ENCODE results near the gene FYN.

Gene FYN

DNA sequence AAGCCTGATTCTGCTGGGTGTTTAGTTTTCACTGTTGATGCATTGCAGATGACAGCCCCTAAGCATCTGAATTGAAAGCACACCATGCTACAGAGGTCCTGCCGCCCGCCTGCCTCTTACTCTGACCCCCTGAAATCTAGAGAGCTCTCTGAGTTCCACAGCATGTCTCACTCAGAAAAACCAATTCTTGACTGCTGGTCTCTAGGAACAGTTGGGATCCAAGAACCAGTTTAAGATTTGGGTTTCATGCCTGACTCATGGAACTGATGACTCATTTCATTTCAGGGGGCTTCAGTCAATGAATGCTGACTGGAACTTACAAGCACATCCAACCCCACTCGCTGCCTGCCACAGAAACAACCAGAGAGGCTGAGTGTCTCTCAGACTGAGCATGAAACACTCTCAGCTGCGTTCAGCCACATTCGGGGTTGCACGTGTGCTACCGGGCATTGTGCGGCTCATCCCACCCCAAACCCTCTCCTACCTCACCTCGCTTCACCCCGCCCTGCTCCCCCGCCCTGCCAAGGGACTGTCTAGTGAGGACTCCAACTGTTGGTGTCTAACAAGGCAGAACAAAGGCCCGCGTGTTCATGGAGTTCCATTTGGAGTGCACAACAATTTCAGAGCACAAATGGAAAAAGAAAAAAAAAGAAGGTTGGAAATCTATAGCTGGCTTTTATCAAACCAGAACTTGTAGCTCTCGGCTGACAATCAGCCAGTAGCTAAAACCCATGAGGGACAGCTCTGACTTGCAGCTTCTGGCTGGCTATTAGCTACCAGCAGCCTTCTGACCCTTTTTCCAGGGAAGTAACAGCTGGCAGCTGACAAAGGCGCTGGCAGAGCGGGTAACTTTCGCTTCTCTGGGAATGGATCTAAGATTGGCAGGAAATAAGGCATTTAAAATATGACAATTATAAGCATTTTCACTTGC lies 247.5 kb downstream of the FYN start:
- DNase-seq (ENCODE audit: low spot score) = peak; percentile 60

DNA sequence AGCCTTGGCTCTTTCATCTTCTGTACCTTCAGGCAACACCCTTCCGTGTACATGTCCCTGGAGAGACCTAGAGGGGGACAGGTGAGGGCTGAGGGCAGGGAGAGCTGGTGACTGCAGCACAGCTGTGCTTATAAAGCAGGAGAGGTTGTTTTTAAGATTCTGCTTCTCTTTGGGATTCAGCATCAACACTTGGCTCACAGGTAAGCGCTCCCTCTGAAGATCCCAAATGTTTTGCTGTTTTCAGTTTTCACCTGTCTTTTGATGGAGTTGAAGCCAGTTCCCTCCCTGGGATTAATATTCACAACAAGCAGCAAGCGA lies 248.2 kb downstream of the FYN start:
- DNase-seq (ENCODE audit: low spot score) = no peak

DNA sequence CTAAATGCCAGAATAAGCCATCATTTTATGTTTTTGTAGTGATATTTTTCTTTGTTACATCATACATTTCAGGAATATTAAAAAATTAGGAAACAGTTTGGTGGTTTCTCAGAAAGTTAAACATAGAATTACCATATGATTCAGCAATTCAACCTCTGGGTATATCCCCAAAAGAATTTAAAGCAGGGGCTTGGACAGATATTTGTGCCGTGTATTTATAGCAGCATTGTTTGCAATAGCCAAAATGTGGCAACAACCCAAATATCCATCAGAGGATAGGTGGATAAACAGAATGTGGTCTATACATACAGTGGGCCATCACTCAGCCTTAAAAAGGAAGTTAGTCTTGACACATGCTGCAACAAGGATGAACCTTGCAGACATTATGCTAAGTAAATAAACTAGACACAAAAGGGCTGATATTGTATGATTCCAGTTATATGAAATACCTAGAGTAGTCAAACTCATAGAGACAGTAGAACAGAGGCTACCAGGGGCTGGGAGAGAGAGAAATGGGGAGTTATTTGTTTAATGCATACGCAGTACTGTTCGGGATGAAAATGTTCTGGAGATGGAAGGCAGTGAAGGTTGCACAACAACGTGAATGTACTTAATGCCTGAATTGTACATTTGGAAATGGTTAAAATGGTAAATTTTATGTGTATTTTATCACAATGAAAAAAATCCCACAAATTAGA lies 248.7 kb downstream of the FYN start:
- DNase-seq (ENCODE audit: low spot score) = no peak

DNA sequence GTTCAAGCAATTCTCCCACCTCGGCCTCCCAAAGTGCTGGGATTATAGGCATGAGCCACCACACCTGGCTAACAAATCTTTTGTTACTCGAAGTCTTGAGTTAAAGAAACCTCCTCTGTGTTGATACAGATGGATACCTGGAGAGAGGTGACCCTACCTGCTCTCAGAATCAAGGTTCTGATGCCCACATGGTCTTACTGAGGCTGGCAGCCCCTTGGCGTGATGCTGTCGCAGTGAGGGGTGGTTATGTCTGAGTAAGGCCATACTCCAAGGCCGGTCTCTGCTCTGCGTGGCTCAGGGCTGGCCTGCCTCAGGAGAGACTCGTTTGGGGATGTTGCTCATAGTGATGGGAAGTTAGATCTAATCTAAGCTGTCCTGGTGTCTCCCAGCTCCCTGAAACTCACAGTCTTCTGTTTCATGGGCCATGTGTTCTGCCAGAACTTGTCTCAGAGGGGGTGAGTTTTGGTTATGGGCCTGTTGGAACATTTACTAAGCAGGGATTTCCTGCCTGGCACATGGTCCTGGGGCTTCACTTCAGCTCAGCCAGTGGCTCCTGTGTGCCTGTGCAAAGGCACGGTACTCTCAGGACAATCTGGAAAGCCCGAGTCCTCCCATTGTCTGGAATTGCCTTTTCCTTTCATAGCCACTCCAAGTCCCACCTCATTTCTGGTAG lies 250.1 kb downstream of the FYN start:
- no peak for DNase-seq (ENCODE audit: low spot score)

DNA sequence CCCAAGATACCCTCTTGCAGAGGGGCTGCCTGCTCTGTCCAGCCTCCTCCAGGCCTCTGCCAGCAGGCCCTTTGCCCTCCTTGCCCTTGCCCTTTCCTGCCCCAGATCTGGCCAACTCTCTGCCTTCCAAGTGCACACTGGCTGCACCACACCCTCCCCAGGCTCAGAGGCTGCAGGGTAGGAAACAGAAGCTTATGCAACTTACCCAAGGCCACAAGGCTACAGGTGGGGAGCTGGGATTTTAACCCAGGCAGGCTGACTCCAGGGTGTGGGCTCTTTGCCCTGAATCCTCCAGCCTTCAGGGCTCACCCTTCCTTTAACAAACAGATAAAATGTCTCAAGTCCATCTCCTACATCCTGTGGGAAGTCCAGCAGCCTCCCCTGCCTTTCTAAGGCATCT lies 253.1 kb downstream of the FYN start:
- no peak for DNase-seq (ENCODE audit: low spot score)

DNA sequence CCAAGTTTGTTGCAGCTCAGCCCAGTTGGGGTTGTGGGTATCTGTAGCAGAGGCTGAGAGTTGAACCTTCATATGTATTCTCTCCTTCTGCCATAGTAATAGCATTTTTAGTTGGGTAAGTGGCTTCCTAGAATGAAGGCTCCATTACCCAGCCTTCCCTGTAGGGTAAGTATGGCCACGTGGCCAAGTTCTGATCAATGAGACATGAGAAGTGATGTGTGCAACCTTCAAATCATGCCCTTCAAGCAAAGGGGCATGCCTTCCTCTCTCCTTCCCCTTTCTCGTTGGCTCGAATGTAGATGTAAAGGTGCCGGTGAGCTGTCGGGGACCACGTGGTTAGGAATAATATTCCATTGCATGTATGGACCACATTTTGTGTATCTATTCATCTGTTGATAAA lies 254.8 kb downstream of the FYN start:
- no peak for DNase-seq (ENCODE audit: low spot score)

DNA sequence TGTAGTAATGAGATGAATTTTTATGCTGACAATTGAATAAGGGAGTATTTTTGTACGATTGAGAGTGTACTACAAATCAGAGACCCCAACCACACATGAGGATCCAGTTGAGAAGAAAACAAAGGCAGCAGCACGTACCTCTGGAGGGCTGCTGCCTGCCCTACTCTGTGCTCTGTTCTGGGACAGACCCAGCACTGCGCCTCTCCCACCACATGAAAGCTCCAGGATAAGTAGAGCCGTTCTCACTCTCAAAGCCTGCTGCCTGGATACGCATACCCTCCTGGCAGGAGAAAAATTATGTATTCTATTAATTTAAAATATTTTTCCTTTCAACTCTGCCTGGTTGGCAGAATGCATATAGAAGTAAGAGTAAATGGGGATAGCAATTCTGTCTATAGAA lies 256.1 kb downstream of the FYN start:
- no peak for DNase-seq (ENCODE audit: low spot score)

DNA sequence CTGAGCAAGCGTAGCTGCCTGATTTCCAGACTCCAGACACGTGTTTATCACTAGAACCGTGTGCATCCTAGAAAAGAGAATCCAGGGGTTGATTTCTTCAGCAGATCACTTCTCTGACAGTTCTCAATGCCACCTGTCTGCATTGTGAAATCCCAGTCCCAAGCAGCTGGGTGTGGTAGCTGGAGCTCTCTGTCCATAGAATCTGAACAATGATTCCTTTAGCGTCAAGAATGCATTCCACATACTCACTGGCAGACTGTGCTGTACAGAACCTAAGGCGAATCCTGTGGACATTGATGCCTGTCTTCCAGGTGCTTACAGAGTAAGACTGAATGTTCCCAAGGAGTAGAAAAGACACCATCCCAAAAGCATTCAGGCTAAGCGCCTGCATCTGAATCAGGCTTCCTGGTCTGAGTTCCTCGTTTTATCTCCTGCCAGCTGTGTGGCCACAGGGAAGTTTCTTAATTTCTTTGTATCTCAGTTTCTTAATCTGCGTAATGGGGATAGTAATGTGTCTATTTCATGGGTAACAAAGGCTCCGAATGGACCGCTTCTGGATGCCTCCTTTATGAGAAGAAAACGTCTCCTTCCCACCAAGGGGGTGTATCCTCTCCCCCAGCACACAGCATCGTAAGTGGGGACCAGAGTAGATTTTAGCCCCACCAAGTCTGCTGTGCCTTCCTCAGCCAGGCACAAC lies 257.2 kb downstream of the FYN start:
- no peak for DNase-seq (ENCODE audit: low spot score)

DNA sequence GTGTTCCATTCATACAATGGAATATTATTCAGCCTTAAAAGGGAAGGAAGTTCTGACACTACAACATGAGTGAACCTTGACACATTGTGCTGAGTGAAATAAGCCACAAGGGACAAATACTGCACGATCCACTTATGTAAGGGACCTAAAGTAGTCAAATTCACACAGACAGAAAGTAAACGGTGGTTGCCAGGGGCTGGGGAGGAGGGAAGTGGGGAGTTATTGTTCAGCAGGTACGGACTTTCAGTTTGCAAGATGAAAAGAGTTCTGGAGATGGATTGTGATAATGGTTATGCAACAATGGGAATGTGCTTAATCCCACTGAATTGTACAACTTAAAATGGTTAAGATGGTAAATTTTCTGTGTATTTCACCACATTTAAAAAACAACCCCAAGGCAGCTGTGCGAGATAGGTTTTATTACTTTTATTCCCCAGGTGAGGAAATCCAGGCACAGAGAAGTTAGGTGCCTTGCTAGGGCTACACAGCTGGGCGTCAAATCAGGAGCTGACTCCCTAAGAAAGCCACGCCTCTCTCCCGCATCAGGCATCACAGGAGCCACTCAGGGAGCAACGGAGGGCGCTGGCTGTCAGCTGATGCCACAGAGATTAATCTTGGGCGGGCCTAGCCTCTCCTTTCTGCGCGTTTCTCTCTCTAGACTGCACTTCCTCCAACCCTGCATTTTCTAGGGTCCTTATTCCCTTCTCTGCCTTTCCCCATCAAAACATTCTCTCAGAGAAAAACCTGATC lies 258.2 kb downstream of the FYN start:
- no peak for DNase-seq (ENCODE audit: low spot score)

DNA sequence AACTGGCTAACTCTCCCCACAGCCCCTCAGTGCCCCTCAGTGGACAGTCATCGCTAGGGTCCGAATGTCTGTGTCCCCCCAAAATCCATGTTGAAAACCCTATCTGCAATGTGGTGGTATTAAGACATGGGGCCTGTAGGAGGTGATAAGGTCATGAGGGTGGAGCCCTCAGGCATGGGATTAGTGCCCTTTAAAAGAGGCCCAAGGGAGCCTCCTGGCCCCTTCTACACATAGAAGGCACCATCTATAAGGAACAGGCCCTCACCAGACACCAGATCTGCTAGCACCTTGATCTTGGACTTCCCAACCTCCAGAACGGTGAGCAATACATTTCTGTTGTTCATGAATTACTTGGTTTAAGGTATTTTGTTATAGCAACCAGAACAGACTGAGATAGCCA lies 260.9 kb downstream of the FYN start:
- no peak for DNase-seq (ENCODE audit: low spot score)

DNA sequence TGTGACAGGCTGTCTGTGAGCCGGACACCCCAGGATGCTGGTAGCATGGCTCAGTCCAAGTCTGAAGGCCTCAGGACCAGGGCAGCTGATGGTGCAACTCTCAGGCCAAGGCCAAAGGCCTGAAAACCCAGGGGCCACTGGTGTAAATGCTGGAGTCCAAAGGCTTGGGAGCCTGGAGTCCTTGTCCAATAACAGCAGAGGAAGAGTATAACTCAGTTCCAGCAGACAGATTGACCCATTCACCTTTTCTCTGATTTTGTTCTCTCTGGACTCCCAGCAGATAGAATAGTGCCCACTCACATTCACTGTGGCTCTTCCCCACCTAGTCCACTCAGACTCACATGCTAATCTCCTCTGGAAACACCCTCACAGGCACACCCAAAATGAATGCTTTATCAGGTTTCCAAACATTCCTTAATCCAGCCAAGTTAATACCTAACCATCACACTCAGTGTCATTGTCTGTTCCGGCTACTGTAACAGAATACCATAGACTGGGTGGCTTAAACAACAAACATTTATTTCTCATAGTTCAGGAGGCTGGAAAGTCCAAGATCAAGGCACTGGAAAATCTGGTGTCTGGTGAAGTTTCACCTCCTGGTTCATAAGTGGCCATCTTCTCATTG lies 262.6 kb downstream of the FYN start:
- no peak for DNase-seq (ENCODE audit: low spot score)
